Erythroblast (primary cell): Measurements from ENCODE around the gene SRRM2.
A peak's percentile ranks its signal among the peaks of the same experiment; 100 is the strongest.

ENCODE experiments used
- DNase-seq, 2 experiments: peaks; one replicate each; lab custom pipeline; 2025; lab: John Stamatoyannopoulos, UW
- GATA1 ChIP-seq: IDR thresholded peaks from 2 replicates; pipeline ENCODE4 v1.6.1; 2011; ENCODE audit warnings: low read depth, mild to moderate bottlenecking, control low read depth, low read length, moderate library complexity
- POLR2A ChIP-seq: IDR thresholded peaks from 2 replicates; pipeline ENCODE4 v1.6.1; 2011; ENCODE audit warnings: mild to moderate bottlenecking, low read length

Gene SRRM2

DNA sequence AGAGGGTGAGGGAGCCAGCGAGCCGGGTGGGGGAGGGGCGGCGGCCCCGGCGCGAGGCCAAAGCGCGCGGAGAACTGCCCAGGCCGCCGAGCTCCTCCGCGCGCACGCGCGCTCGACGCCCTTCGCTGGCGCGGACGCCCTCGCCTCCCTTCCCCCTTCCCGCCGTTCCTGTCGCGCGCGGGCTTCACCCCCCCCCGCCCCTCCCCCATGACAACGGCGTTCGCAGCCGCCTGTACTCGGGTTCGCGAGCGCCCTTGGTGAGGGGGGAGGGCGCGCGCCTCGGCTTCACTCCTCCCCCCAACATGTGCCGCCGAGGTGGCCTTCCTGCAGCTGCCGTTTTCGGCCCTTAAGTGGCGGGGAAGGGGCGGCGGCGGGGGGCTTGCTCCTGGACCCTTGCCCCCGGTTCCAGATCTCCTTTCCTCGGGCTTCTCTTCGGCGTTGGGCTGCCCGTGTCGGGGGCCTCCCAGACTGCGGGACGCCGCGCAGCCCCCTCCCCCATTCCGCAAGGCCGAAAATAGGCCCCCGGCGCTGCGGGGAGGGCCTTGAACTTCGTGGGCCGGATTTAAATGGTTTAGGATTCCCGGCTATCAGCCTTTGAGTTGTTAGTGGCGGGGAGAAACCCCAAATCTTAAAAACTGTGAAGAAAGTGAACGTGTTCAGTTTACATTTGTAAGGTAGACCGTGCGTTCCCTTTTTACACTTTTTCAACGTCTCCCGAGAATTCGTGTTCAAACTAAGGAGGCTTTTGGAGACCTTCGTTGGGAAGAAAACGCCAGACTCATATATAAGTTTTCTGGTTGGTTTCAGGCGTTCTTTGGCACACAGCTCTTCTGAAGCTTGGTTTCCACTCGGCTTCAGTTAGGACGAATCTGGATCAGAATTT lies 653 bp downstream of the SRRM2 start:
- TF ChIP-seq POLR2A (no peak), GATA1 (no peak)
- peak; percentile 94 to 96 for DNase-seq

DNA sequence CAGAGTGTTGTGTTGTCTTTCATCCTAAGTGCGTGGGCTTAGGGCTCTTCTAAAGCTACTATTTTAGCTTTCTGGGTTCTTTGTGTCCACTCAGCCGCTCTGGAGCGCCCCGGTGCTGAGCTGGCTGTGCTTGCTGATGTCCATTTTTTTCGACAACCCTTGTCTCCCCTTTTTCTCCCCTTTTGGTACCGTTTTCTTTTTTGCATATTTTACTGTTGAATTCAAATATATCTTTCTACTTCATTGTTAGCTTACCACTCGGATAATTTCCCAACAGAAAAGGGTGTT lies 1.2 kb downstream of the SRRM2 start:
- peak in 1 of 2 experiments; percentile 40 for DNase-seq
- no peak for TF ChIP-seq GATA1

DNA sequence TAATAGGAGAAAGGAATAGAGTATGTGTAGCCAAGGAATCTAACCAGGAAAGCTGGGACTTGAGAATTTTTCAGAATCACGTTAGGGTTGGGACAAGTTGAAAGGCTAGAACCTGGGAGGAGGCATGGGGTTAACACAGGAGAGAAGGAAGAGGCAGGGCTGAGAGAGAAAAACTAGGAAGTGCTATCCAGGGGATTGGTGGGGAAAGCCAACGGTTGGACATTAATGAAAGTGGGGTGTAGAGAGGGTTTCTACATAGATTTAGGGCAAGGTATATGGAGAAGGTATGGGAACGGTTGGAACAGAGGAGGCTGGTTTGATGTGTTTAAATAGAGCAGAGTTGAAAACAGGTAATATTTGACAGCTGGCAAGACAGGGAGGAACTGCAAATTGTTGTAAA lies 2.7 kb downstream of the SRRM2 start:
- TF ChIP-seq GATA1 (no peak), POLR2A (no peak)
- no peak for DNase-seq

DNA sequence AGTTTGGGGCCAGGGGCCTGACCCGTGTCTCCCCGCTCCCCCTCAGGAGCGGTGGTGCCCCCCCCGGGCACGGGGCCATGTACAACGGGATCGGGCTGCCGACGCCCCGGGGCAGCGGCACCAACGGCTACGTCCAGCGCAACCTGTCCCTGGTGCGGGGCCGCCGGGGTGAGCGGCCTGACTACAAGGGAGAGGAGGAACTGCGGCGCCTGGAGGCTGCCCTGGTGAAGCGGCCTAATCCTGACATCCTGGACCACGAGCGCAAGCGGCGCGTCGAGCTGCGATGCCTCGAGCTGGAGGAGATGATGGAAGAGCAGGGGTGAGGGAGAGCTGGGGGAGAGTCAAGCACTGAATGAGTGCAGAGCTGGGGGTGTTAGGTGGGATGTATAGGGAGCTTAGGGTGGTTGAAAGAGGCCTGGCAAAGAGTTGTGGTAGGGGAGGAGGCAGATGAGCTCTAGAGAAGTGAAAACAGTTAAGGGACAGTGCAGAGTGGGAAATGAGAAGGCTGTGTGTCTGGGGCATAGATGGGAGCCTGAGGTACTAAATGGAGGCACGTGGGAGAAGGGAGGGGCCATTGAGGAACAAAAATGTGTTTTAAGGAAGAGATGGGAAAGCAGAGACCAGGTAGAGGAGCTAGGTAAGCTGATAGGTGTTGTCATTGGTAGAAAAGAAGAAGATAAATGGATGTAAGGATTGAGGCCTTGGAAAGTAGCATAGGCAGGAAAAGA lies 4.0 kb downstream of the SRRM2 start:
- no peak for DNase-seq
- TF ChIP-seq GATA1 (no peak), POLR2A (no peak)

DNA sequence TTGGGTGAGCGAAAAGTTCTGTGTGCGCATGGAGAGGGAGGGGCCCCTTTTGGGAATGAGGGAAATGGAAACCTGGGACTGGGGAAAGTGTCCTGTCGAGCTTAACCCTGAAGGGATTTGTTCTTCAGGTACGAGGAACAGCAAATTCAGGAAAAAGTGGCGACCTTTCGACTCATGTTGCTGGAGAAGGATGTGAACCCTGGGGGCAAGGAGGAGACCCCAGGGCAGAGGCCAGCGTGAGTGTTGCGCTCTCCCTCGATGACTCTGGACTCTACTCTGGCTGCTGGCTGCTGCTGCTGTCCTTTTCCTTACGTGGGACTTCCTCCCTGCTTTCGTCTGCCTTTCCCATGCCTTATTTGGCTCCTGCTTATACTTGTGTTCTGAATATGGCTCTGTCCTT lies 4.9 kb downstream of the SRRM2 start:
- no peak for DNase-seq
- TF ChIP-seq GATA1, result no peak
- TF ChIP-seq POLR2A, result no peak

DNA sequence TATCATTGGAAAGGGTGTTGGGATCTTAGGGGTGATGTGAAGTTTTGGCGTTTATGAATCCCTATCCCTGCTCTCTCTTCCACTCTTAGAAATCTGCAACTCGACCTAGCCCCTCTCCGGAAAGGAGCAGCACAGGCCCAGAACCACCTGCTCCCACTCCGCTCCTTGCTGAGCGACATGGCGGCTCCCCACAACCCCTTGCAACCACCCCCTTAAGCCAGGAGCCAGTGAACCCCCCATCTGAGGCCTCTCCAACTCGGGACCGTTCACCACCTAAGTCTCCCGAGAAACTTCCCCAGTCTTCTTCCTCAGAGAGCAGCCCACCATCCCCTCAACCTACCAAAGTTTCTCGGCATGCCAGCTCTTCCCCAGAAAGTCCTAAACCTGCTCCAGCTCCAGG lies 9.0 kb downstream of the SRRM2 start:
- TF ChIP-seq GATA1 (no peak), POLR2A (no peak)
- DNase-seq, result no peak

DNA sequence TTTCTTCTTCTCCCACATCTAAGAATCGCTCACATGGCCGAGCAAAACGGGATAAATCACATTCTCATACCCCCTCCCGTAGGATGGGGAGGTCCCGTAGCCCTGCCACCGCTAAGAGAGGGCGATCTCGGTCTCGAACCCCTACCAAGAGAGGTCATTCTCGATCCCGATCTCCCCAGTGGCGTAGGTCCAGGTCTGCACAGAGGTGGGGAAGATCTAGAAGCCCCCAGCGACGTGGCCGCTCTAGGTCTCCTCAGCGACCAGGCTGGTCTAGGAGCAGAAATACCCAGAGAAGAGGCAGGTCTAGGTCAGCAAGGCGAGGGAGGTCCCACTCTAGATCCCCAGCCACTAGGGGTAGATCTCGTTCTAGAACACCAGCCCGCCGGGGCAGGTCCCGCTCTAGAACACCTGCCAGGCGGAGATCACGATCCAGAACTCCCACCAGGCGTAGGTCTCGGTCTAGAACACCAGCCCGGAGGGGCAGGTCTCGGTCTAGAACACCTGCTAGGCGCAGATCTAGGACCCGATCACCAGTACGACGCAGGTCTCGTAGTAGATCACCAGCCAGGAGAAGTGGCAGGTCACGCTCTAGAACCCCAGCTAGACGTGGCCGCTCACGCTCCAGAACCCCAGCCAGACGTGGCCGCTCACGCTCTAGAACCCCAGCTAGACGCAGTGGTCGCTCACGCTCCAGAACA lies 9.6 kb downstream of the SRRM2 start:
- TF ChIP-seq POLR2A (no peak), GATA1 (no peak)
- no peak for DNase-seq

DNA sequence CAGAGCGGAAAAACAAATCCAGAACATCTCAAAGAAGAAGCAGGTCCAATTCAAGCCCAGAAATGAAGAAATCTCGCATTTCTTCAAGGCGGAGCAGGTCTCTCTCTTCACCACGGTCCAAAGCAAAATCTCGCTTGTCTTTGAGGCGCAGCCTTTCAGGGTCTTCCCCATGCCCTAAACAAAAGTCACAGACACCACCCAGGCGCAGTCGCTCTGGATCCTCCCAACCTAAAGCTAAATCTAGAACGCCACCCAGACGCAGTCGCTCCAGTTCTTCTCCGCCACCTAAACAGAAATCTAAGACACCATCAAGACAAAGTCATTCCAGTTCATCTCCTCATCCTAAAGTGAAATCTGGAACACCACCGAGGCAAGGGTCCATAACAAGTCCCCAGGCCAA lies 10.3 kb downstream of the SRRM2 start:
- TF ChIP-seq GATA1, result no peak
- TF ChIP-seq POLR2A, result no peak
- no peak for DNase-seq

DNA sequence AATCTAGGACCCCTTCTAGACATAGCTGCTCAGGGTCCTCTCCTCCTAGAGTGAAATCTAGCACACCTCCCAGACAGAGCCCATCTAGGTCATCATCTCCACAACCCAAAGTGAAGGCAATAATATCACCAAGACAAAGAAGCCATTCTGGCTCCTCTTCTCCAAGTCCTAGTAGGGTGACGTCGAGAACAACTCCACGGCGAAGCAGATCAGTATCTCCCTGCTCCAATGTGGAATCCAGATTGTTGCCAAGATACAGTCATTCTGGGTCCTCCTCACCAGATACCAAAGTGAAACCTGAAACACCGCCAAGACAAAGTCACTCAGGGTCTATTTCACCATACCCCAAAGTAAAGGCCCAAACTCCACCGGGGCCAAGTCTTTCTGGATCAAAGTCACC lies 10.7 kb downstream of the SRRM2 start:
- DNase-seq, result no peak
- no peak for TF ChIP-seq POLR2A
- TF ChIP-seq GATA1, result no peak

DNA sequence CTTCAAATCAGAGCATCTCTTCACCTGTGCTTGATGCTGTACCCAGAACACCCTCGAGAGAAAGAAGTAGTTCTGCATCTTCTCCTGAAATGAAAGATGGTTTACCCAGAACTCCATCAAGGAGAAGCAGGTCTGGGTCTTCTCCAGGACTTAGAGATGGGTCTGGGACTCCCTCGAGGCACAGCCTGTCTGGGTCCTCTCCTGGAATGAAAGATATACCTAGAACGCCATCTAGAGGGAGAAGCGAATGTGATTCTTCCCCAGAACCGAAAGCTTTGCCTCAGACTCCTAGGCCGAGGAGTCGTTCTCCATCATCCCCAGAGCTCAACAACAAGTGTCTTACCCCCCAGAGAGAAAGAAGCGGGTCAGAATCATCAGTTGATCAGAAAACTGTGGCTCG lies 12.3 kb downstream of the SRRM2 start:
- DNase-seq, result no peak
- TF ChIP-seq GATA1 (no peak), POLR2A (no peak)

DNA sequence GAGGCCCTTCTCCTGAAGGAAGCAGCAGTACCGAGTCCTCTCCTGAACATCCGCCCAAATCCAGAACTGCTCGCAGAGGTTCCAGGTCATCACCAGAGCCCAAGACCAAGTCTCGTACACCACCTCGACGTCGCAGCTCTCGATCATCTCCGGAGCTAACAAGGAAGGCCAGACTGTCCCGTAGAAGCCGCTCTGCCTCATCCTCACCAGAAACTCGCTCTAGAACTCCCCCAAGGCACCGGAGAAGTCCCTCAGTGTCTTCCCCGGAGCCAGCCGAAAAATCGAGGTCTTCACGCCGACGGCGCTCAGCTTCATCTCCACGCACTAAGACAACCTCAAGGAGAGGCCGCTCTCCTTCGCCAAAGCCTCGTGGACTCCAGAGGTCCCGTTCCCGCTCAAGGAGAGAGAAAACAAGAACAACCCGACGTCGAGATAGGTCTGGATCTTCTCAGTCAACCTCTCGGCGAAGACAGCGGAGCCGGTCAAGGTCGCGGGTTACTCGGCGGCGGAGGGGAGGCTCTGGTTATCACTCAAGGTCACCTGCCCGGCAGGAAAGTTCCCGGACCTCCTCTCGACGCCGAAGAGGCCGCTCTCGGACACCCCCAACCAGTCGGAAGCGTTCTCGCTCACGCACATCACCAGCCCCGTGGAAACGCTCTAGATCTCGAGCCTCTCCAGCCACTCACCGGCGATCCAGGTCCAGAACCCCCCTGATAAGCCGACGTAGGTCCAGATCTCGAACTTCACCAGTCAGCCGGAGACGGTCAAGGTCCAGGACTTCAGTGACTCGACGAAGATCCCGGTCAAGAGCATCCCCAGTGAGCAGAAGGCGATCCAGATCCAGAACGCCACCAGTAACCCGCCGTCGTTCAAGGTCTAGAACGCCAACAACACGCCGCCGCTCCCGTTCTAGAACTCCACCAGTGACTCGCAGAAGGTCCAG lies 13.3 kb downstream of the SRRM2 start:
- DNase-seq, result no peak

DNA sequence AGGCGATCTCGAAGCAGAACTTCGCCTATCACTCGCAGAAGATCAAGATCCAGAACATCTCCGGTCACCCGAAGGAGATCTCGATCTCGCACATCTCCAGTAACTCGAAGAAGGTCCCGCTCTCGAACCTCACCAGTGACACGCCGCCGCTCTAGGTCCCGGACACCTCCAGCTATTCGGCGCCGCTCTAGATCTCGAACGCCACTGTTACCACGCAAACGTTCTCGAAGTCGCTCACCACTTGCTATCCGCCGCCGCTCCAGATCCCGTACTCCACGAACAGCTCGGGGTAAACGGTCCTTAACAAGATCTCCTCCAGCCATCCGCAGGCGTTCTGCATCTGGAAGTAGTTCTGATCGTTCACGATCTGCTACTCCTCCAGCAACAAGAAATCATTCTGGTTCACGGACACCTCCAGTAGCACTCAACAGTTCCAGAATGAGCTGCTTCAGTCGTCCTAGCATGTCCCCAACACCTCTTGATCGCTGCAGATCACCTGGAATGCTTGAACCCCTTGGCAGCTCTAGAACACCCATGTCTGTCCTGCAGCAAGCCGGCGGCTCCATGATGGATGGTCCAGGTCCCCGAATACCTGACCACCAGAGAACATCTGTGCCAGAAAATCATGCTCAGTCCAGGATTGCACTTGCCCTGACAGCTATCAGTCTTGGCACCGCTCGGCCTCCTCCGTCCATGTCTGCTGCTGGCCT lies 14.1 kb downstream of the SRRM2 start:
- no peak for DNase-seq
- TF ChIP-seq POLR2A, result no peak
- no peak for TF ChIP-seq GATA1

More for the DNA sequence above, 13.3 kb downstream of the SRRM2 start:
- no peak for TF ChIP-seq POLR2A
- TF ChIP-seq GATA1, result no peak
